HG03460 (cell line): Measurements from ENCODE around the gene EPS8.

Experiments
- ATAC-seq: cut with Tn5 transposase; IDR thresholded peaks from one replicate; pipeline ENCODE4 v1.9.1; 2021; ENCODE audit not compliant: unreplicated experiment

Gene EPS8

GRCh38 chr12:15575671-15576541 is 213.3 kb downstream of the EPS8 start:
- ATAC-seq = no peak

GRCh38 chr12:15574353-15574752 is 214.8 kb downstream of the EPS8 start:
- no peak for ATAC-seq
